Inferior parietal cortex (tissue), 1 donor: ENCODE results near the gene RAI14.

Experiments
- DNase-seq: peaks from one replicate; pipeline ENCODE4 v3.0.0-alpha.2; 2016; ENCODE audit errors: extremely low spot score

The RAI14 gene

GRCh38 chr5:34656001-34656699 is at the start of gene RAI14:
RAI14 (plus strand) TSS chr5:34656328; CDS start chr5:34686920, 30,592 bp downstream.
- DNase-seq = peak; percentile 53

- DNase-seq = no peak
Observed at GRCh38 chr5:34608368-34608767, 47.8 kb upstream of the RAI14 start.

GRCh38 chr5:34608859-34609648 is 47.1 kb upstream of the RAI14 start:
- no peak for DNase-seq

GRCh38 chr5:34609951-34610441 is 46.1 kb upstream of the RAI14 start:
- no peak for DNase-seq

DNA sequence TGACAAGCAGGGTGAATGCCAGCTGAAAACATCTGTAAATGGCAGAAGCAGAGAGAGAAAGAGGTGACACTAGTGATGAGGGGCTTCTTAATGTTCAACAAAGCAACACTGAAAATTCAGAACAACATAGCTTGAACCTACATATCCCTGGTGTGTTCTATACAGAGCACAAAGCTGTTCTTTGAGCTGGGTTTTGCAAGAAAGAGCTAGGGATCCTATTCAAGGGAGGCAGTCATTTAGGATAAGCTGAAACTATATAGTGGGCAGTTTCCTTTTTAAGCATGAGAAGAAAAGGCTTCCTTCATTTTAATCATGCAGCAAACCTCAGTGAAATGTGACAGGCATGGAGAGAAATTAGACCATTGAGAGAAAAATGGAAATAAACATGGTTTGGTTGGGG is 45.6 kb upstream of the RAI14 start:
- DNase-seq = no peak

- no peak for DNase-seq
Observed at GRCh38 chr5:34611464-34612415, 44.4 kb upstream of the RAI14 start.

DNA sequence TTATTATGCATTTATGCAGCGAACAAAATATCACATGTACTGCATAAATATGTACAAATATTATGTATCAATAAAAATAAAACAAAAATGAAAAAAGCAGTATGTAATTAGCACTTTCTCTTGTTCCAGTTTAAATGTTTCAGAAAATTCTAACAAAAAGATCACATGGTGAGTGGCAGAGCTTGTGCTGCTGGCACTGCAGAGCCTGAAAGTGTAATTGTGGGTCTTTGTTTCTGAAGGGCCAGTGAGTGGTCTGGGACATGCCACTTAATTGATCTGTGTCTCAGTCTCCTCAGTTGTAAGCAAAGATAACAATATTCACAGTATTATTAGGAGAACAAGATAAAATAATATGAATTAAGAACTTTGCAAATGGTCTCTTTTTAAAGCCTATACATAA is 39.5 kb upstream of the RAI14 start:
- DNase-seq = no peak

GRCh38 chr5:34618371-34619065 is 37.6 kb upstream of the RAI14 start:
- no peak for DNase-seq

- no peak for DNase-seq
Observed at GRCh38 chr5:34620185-34620584, 35.9 kb upstream of the RAI14 start.

GRCh38 chr5:34621277-34622097 is 34.6 kb upstream of the RAI14 start:
- DNase-seq = no peak

DNA sequence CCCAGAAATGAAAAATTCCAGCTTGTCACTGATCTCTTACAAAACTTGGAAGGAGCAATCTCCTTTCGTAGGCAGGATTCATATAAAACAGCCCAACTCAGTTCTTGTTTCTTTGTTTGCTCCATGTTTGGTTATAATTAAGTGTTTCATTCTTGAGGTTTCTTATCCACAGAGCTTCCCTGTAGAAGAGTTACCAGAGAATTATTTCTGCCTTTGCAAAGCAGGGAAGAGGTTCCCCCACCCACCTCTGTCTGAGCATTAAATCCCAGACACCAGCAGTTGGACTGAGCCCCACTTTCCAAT is 34.1 kb upstream of the RAI14 start:
- no peak for DNase-seq

DNA sequence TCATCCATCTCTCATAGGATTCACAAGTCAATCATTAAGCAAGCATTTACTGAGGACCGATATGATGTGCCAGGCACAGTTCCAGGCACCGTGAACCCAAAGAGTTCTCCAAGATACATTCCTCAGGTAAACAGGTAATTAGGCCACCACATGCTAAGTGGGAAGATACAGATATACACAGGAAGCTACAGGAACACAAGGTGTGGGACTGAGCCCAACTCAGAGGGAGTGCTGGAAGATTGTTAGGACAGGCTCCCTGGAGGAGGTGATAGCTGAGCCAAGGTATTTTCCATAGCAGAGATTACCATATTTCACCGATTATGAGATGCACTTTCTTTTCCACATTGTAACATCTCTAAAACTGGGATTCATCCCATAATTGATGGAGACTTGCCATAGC is 31.4 kb upstream of the RAI14 start:
- DNase-seq = no peak

GRCh38 chr5:34625246-34625645 is 30.9 kb upstream of the RAI14 start:
- DNase-seq = no peak

- no peak for DNase-seq
Observed at GRCh38 chr5:34626036-34626435, 30.1 kb upstream of the RAI14 start.

DNA sequence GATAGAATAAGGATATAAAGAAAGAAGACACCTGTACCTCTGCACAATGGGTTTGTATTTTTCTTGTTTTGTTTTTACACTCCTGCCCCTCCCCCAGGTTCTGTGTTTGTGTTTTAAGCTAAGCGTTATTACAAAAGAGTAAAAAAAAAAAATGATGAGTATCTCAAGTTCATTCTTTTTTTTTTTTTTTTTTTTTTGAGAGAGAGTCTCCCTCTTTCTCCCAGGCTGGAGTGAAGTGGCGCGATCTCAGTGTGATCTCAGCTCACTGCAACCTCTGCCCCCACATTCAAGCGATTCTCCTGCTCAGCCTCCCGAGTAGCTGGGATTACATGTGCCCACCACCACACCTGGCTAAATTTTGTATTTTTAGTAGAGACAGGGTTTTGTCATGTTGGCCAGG is 29.4 kb upstream of the RAI14 start:
- no peak for DNase-seq

DNA sequence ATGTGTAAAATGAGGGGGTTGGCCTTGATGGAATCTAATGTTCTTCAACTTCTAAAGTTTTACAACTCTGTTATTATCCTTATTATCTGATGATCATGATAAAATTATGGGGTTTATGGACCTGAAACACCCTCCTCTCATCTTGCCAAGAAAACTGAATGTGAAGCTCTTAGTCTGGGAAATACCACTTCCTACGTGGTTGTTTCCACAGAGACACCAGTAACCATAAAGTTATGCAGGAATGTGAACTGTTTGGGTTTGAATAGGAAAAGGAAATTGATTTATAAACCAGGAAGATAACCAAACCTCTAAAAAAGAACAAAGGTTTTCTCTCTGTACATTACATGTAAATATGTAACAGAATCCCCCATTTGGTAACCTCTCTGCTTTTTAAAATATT is 28.3 kb upstream of the RAI14 start:
- no peak for DNase-seq

- DNase-seq = no peak
Observed at GRCh38 chr5:34628373-34628772, 27.8 kb upstream of the RAI14 start.

- no peak for DNase-seq
Observed at GRCh38 chr5:34630596-34630995, 25.5 kb upstream of the RAI14 start.

DNA sequence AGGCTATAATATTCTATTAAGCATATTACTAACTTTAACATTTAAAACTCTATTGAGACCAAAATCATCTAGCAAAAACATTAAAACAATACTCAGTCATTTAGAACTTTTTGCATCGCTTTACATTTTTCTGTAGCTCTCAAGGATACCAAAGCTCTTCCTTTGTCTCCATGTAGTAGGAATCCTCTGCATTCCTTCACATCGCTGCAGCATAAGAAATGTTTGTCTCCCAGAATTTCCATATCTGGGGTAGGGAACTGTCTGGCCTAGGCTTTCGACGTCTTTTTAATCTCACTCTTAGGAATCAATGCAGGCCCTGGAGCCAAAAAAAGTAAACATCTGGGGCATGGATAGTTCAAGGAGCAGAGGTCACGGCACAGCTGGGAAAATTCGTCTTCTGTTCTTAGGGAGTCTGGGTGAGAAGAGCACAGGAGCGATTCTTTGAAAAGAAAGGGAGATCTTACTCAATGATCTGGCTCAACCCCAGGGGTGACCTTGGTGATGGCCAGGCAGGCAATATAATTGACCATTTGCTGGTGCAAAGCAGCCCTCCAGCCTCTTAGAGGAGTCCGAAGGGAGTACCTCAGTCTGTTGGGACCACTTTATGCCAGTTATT is 23.2 kb upstream of the RAI14 start:
- DNase-seq = no peak
